ENCODE measurements around the gene TREH.

- no peak for TF ChIP-seq POLR2A (IDR thresholded peaks at IDR 0.05; ENCODE audit: low read depth, low read length)
- TF ChIP-seq POLR2AphosphoS5 (IDR thresholded peaks at IDR 0.05; ENCODE audit: low read depth, low read length): no peak
Measured at GRCh38 chr11:118663902-118664301, 15.5 kb downstream of the TREH start.
